Measurements from ENCODE around the gene KRT4. TPM values are rescaled to one million over a fixed set of nuclear protein-coding genes. Genes with fewer than 3 reads are reported as not detected.

Gene KRT4
- total RNA-seq, 1 experiment from 2014 or later = not detected

- Histone ChIP-seq H3K79me1 (ENCODE audit: insufficient read depth, low read depth, low read length, poor library complexity, severe bottlenecking) (no peaks in the 10 kb centered on the region), H4K20me1 (ENCODE audit: control insufficient read depth, insufficient read depth, insufficient read length) (no peaks in the 10 kb centered on the region), H4K91ac (ENCODE audit: insufficient read length, low read depth, low read length) (no peak overlapping the region), H4K5ac (ENCODE audit: insufficient read length, low read depth, low read length) (no peak overlapping the region), H3K14ac (ENCODE audit: insufficient read depth, low read length) (no peak overlapping the region), H3K4ac (ENCODE audit: low read depth, low read length) (no peak overlapping the region), H3K27me3 (ENCODE audit: insufficient read depth, low read length) (no peaks in the 10 kb centered on the region), H3K27ac (ENCODE audit: insufficient read length, low read depth, low read length) (no peak overlapping the region), H2BK120ac (ENCODE audit: low read depth, low read length, poor library complexity, severe bottlenecking) (no peak overlapping the region), H2BK12ac (ENCODE audit: insufficient read length, low read depth, low read length) (no peak overlapping the region), H3K9me3 (ENCODE audit: control insufficient read depth, low read depth, low read length) (no peaks in the 10 kb centered on the region), H3K4me1 (ENCODE audit: insufficient read depth, low read length) (no peaks in the 10 kb centered on the region), H3K79me2 (ENCODE audit: insufficient read depth, low read length) (no peaks in the 10 kb centered on the region), H2AFZ (ENCODE audit: low read length) (no peak overlapping the region), H3T11ph (ENCODE audit: low read length) (no peak overlapping the region), H3K9ac (ENCODE audit: extremely low read depth, insufficient read length, low read length) (no peak overlapping the region), H2AK5ac (ENCODE audit: insufficient read length, low read length) (no peak overlapping the region), H2BK20ac (ENCODE audit: low read depth, low read length, poor library complexity, severe bottlenecking) (no peak overlapping the region), H3K4me2 (ENCODE audit: insufficient read depth, insufficient read length, low read length) (no peak overlapping the region), H2BK5ac (ENCODE audit: insufficient read length, low read length) (no peak overlapping the region), H3K23ac (ENCODE audit: insufficient read length, low read depth, low read length) (no peak overlapping the region), H2BK15ac (ENCODE audit: low read depth, low read length) (no peak overlapping the region), H3K23me2 (ENCODE audit: insufficient read length, low read depth, low read length, poor library complexity, severe bottlenecking) (no peaks in the 10 kb centered on the region), H3K56ac (ENCODE audit: insufficient read length, low read depth, low read length) (no peak overlapping the region), H3K18ac (ENCODE audit: insufficient read length, low read depth, low read length) (no peak overlapping the region), H4K8ac (replicated peaks; ENCODE audit: insufficient read length, low read depth, low read length) (no peak overlapping the region)
- TF ChIP-seq, protein P1, sequence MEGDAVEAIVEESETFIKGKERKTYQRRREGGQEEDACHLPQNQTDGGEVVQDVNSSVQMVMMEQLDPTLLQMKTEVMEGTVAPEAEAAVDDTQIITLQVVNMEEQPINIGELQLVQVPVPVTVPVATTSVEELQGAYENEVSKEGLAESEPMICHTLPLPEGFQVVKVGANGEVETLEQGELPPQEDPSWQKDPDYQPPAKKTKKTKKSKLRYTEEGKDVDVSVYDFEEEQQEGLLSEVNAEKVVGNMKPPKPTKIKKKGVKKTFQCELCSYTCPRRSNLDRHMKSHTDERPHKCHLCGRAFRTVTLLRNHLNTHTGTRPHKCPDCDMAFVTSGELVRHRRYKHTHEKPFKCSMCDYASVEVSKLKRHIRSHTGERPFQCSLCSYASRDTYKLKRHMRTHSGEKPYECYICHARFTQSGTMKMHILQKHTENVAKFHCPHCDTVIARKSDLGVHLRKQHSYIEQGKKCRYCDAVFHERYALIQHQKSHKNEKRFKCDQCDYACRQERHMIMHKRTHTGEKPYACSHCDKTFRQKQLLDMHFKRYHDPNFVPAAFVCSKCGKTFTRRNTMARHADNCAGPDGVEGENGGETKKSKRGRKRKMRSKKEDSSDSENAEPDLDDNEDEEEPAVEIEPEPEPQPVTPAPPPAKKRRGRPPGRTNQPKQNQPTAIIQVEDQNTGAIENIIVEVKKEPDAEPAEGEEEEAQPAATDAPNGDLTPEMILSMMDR (conservative IDR thresholded peaks at IDR 0.05) = no peak
- WGBS (ENCODE audit: extremely low coverage, insufficient read length, low lambda C conversion rate) = no CpG with 5 or more reads among the region's 6 CpGs
- Mint-ChIP-seq H3K4me1 (peaks cover 0 to 10% of the 10 kb centered on the region in 2 experiments; a peak in 2 of 4 replicates), H3K27me3 (ENCODE audit: low read depth) (peaks cover 7% of the 10 kb centered on the region), H3K27ac (no peak overlapping the region), H3K36me3 (ENCODE audit: insufficient read depth in 1 of 3, low read depth in 3 of 3) (no peaks in the 10 kb centered on the region), H3K4me3 (no peak overlapping the region), H3K9me3 (peaks cover 0 to 2% of the 10 kb centered on the region in 2 experiments; a peak in 2 of 5 replicates)
- DNase-seq = no peak
Observed at GRCh38 chr12:52788192-52788875, 25.6 kb downstream of the KRT4 start.

Data from H9 (cell line).